Stomach (tissue), 4 donors: ENCODE results near the gene NOM1.

Experiments used
- EP300 ChIP-seq: sonication (generic); formaldehyde crosslinking; IDR thresholded peaks from one replicate; pipeline ENCODE4 v1.6.1; 2017; ENCODE audit warnings: antibody characterized with exemption
- POLR2A ChIP-seq, 4 donors: fragments of 450-650 bp; IDR thresholded peaks; one replicate each; pipeline ENCODE4 v1.6.1; 2016; ENCODE audit warnings: antibody characterized with exemption in 4 of 4, control low read depth in 2 of 4, mild to moderate bottlenecking in 1 of 4, moderate library complexity in 1 of 4
- POLR2AphosphoS5 ChIP-seq, 3 donors: sonication (generic); formaldehyde crosslinking; IDR thresholded peaks; one replicate each; pipeline ENCODE4 v1.6.1; 2016; ENCODE audit warnings: antibody characterized with exemption in 3 of 3
- TF ChIP-seq, protein P1 (sequence below), 7 experiments: fragments of 450-650 bp in 4 of 7; fragments of 200-600 bp in 3 of 7; sonication (generic) in 3 of 7; IDR thresholded peaks; one replicate each; pipeline ENCODE4 v1.5.1; 2016 to 2019; ENCODE audit warnings: antibody characterized with exemption in 7 of 7, control low read depth in 2 of 7, mild to moderate bottlenecking in 1 of 7

DNA sequence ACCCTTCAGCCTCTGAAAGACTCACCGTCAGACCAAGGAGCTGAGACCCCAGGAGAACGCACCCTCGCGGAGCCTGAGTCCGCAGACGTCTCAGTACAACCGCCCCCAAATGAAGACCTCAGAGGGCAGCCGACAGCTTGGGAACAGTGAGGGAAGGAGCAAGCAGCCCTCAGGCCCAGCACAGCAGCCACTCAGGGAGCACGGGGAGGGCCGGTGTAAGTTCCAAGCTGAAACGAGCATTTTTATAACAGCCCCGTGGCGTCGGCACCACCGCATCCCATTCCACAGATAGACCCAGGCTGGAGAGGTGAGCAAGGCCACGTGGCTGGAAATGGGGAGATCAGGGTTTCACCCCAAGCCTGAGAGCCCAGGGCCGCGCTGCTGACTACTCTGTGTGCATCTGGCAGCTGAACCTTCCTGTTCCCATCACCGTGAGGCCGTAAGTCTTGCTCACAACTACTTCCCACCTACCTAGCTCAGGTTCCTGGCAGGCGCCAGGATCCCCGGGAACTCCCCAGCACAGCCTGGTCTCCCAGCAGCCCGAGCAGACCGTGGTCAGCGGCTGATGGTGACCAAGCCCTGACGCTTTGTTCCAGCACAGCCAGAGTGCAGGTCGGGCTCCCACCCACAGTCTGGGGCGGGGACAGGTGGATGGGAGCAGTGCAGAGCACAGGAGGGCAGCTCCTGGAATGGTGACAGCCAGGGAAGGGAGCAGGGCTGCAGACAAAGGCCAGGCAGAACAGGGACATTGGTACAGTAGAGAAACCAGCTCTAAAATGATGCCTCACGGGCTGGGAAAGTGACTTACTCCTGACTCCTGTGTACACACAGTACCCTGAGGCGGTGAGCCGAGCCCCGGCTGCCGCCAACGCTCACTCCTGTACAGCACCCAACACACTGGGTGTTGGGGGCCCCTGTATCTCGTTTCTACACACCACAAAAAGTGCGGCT lies 6.1 kb upstream of the NOM1 start:
- TF ChIP-seq, protein P1, sequence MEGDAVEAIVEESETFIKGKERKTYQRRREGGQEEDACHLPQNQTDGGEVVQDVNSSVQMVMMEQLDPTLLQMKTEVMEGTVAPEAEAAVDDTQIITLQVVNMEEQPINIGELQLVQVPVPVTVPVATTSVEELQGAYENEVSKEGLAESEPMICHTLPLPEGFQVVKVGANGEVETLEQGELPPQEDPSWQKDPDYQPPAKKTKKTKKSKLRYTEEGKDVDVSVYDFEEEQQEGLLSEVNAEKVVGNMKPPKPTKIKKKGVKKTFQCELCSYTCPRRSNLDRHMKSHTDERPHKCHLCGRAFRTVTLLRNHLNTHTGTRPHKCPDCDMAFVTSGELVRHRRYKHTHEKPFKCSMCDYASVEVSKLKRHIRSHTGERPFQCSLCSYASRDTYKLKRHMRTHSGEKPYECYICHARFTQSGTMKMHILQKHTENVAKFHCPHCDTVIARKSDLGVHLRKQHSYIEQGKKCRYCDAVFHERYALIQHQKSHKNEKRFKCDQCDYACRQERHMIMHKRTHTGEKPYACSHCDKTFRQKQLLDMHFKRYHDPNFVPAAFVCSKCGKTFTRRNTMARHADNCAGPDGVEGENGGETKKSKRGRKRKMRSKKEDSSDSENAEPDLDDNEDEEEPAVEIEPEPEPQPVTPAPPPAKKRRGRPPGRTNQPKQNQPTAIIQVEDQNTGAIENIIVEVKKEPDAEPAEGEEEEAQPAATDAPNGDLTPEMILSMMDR (IDR thresholded peaks at IDR 0.05), result no peak
- no peak for TF ChIP-seq POLR2A (IDR thresholded peaks at IDR 0.05)
- TF ChIP-seq POLR2AphosphoS5 (IDR thresholded peaks at IDR 0.05), result no peak
- no peak for TF ChIP-seq EP300
